Uterus (tissue), 4 donors: Measurements from ENCODE around the gene SLBP. TPM values are rescaled to one million over a fixed set of nuclear protein-coding genes. Genes with fewer than 3 reads are reported as not detected.

Experiments
- DNase-seq, 2 donors: peaks; one replicate each; pipeline ENCODE4 v3.0.0-alpha.2; 2019 to 2020
- H3K27ac ChIP-seq, 2 donors: fragments of 200-600 bp; sonication (generic); 1 replicate in 1 of 2; 2 replicates in 1 of 2; pipeline ENCODE4 v1.5.1; 2016 to 2018
- H3K27me3 ChIP-seq, 2 donors: fragments of 200-600 bp; sonication (generic); one replicate each; pipeline ENCODE4 v1.5.1; 2018 to 2019; ENCODE audit warnings: control low read depth in 1 of 2
- H3K36me3 ChIP-seq, 2 donors: fragments of 200-600 bp; sonication (generic); one replicate each; pipeline ENCODE4 v1.5.1; 2019; ENCODE audit warnings: control low read depth in 1 of 2
- H3K4me1 ChIP-seq, 2 donors: fragments of 200-600 bp; sonication (generic); one replicate each; pipeline ENCODE4 v1.5.1; 2018 to 2019; ENCODE audit warnings: control low read depth in 1 of 2
- H3K4me3 ChIP-seq, 2 donors: fragments of 200-600 bp; sonication (generic); 1 replicate in 1 of 2; 2 replicates in 1 of 2; pipeline ENCODE4 v1.5.1; 2018 to 2019; ENCODE audit warnings: mild to moderate bottlenecking in 1 of 2
- H3K9me3 ChIP-seq, 2 donors: fragments of 200-600 bp; sonication (generic); one replicate each; pipeline ENCODE4 v1.5.1; 2019; ENCODE audit warnings: control low read depth in 1 of 2
- POLR2A ChIP-seq, 2 donors: fragments of 450-650 bp; IDR thresholded peaks; one replicate each; pipeline ENCODE4 v1.6.1; 2016; ENCODE audit warnings: antibody characterized with exemption in 2 of 2, mild to moderate bottlenecking in 1 of 2, moderate library complexity in 1 of 2
- intact Hi-C: fragments of 100-400 bp; cut with DNase I; formaldehyde crosslinking; loops from one replicate; pipeline ENCODE4 v1.15.1; 2023; ENCODE audit warnings: low total_unique reads
- total RNA-seq, 4 donors: library from RNA; depleted of rRNA in 3 of 4; stranded (reverse); fragments of >200 nt in 3 of 4; gene quantifications; one replicate each; pipeline versions ENCODE4 v1.1.0 to v1.2.4, GENCODE V29; 2014 to 2023
- TF ChIP-seq, protein P1 (sequence below), 4 experiments: fragments of 200-600 bp in 2 of 4; fragments of 450-650 bp in 2 of 4; sonication (generic) in 2 of 4; IDR thresholded peaks; one replicate each; pipeline ENCODE4 v1.5.1; 2016 to 2019; ENCODE audit warnings: antibody characterized with exemption in 4 of 4, mild to moderate bottlenecking in 2 of 4, moderate library complexity in 1 of 4
- donor health status: DM: yes; HTN: yes; CAD: no.

The SLBP gene
- total RNA-seq, 4 donors from 2014 or later, result 25.0 to 56.4 (median 41.4) TPM

DNA sequence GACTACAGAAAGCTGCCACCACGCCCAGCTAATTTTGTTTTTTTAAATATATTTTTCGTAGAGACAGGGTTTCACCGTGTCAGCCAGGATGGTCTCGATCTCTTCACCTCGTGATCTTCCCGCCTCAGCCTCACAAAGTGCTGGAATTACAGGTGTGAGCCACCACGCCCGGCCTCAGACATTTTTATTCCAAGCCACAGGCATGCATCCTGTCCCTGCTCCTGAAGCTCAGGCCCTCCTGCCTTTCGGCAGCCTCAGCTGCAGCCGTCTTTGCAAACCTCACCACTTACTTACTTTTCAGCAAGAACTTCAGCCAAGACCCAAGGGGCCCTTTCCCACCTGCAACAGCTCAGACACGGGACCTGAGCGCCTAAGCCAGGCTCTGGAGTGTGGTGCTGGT is 54.0 kb downstream of the SLBP start:
- no peak overlapping the region for H3K27ac ChIP-seq
- no peaks in the 10 kb centered on the region for H3K4me1 ChIP-seq
- H3K36me3 ChIP-seq, result no peaks in the 10 kb centered on the region
- TF ChIP-seq, protein P1, sequence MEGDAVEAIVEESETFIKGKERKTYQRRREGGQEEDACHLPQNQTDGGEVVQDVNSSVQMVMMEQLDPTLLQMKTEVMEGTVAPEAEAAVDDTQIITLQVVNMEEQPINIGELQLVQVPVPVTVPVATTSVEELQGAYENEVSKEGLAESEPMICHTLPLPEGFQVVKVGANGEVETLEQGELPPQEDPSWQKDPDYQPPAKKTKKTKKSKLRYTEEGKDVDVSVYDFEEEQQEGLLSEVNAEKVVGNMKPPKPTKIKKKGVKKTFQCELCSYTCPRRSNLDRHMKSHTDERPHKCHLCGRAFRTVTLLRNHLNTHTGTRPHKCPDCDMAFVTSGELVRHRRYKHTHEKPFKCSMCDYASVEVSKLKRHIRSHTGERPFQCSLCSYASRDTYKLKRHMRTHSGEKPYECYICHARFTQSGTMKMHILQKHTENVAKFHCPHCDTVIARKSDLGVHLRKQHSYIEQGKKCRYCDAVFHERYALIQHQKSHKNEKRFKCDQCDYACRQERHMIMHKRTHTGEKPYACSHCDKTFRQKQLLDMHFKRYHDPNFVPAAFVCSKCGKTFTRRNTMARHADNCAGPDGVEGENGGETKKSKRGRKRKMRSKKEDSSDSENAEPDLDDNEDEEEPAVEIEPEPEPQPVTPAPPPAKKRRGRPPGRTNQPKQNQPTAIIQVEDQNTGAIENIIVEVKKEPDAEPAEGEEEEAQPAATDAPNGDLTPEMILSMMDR (IDR thresholded peaks at IDR 0.05), result no peak
- no peak for TF ChIP-seq POLR2A (IDR thresholded peaks at IDR 0.05)
- H3K4me3 ChIP-seq, result no peak overlapping the region
- H3K27me3 ChIP-seq, result no peaks in the 10 kb centered on the region
- no peaks in the 10 kb centered on the region for H3K9me3 ChIP-seq
- DNase-seq, result no peak
- intact Hi-C loops, result no loop called here

DNA sequence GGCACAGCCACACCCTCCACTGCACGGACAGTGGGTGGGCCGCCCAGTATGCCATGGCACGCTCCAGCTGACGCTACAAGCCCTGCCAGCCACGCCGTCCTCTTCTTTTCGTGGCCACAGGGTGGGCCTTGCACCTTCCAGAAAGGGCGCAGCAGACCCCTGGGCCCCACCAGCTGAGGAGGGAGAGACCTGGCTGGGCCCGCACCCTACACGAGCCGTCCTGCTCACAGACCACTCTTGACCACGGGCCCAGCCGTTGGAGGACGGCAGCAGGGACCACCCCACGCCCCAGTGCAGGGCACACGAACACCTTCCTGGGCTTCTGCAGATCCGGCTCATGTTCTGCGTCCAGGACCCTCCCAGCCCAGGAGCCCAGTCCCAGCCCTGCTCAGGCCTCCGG is 55.1 kb downstream of the SLBP start:
- intact Hi-C loops, result no loop called here
- DNase-seq, result no peak

DNA sequence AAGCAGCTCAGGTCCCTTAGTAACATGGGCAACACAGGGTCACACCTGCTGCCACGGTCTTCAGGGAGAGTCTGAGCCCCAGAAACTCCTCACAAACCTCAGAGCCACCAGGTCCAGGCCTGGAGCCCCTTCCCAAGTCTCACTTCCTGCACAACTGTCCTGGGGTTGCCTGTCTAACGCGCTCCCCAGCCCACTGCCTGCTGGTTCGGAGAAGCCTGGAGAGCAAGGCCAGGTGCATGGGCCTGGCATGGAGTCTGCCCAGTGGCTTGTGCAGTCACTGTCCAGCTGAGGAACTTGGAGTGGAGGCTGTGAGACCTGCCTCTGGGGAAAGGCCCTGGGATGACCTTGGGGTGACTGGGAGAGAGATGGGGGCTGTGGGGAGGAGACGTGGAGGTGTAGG is 56.0 kb downstream of the SLBP start:
- no peaks in the 10 kb centered on the region for H3K36me3 ChIP-seq
- TF ChIP-seq POLR2A (IDR thresholded peaks at IDR 0.05), result no peak
- TF ChIP-seq, protein P1 (IDR thresholded peaks at IDR 0.05), result no peak
- intact Hi-C loops, result no loop called here
- H3K9me3 ChIP-seq, result no peaks in the 10 kb centered on the region
- H3K27me3 ChIP-seq, result no peaks in the 10 kb centered on the region
- no peak for DNase-seq
- no peak overlapping the region for H3K4me3 ChIP-seq
- H3K4me1 ChIP-seq, result no peaks in the 10 kb centered on the region
- H3K27ac ChIP-seq, result no peak overlapping the region

More for the DNA sequence above, 55.1 kb downstream of the SLBP start:
- Histone ChIP-seq H3K4me1 (no peaks in the 10 kb centered on the region), H3K9me3 (no peaks in the 10 kb centered on the region), H3K27ac (no peak overlapping the region), H3K4me3 (no peak overlapping the region), H3K36me3 (no peaks in the 10 kb centered on the region), H3K27me3 (no peaks in the 10 kb centered on the region)
- no peak for TF ChIP-seq POLR2A (IDR thresholded peaks at IDR 0.05)
- TF ChIP-seq, protein P1 (IDR thresholded peaks at IDR 0.05), result no peak

DNA sequence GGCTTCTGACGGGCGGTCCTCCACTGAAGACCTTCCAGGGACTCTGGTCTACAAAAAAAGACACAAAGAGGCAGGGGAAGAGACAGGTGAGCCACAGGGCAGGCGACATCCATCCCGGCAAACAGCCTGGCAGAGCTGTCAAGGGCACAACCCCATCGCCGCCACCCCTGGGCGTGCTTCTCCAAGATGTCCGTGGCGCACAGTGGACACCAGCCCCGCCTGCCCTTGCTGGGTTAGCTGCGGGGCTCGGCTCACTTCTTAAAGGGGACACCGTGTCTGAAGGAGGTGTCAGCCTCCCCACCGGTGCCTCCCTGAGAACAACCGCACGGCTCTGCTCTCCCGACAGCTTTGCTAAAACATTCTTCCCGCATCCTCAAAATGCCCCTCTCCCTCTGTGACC is 56.4 kb downstream of the SLBP start:
- TF ChIP-seq, protein P1 (IDR thresholded peaks at IDR 0.05), result no peak
- TF ChIP-seq POLR2A (IDR thresholded peaks at IDR 0.05), result no peak
- no peaks in the 10 kb centered on the region for H3K4me1 ChIP-seq
- intact Hi-C loops, result no loop called here
- no peak for DNase-seq
- no peak overlapping the region for H3K27ac ChIP-seq
- no peak overlapping the region for H3K4me3 ChIP-seq
- H3K27me3 ChIP-seq, result no peaks in the 10 kb centered on the region
- H3K9me3 ChIP-seq, result no peaks in the 10 kb centered on the region
- H3K36me3 ChIP-seq, result no peaks in the 10 kb centered on the region

DNA sequence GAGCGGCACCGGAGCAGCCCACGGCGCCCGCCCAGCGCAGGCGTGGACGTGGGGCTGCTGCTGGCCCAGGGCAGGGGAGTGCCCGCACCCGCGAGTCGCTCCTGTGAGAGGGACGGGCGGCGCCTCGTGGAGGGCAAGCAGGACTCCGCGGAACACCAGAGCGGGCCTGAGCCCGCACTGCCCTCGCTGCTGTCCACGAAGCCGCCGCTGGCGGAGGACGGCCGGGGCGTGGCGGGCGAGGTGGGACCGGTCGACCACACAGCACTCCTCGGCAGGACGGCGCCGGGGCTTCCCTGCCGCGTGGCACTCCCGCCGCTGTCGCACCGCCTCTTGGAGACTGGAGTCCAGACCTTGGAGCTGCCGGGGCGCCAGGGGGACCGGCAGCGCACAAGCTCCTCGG is 57.0 kb downstream of the SLBP start:
- no peak for TF ChIP-seq POLR2A (IDR thresholded peaks at IDR 0.05)
- TF ChIP-seq, protein P1 (IDR thresholded peaks at IDR 0.05), result no peak
- DNase-seq, result no peak
- Histone ChIP-seq H3K4me1 (no peaks in the 10 kb centered on the region), H3K4me3 (no peak overlapping the region), H3K27me3 (no peaks in the 10 kb centered on the region), H3K36me3 (no peaks in the 10 kb centered on the region), H3K27ac (no peak overlapping the region), H3K9me3 (no peaks in the 10 kb centered on the region)
- intact Hi-C loops, result no loop called here
